GM23338 (cell line): ENCODE data around the gene CLN6.

Experiments used
- CREB1 ChIP-seq: fragments of 250-450 bp; sonication (Bioruptor Pico); IDR thresholded peaks from 2 replicates; pipeline ENCODE4 v1.5.0; 2020; ENCODE audit warnings: low read depth, mild to moderate bottlenecking, moderate library complexity
- CTCF ChIP-seq, 2 experiments: fragments of 200-600 bp in 1 of 2; sonication (generic) in 1 of 2; conservative IDR thresholded peaks; 2 replicates each; pipeline versions ENCODE4 v1.5.1 to v1.6.1; 2016 to 2017; ENCODE audit warnings: antibody characterized with exemption in 2 of 2, low read depth in 2 of 2, mild to moderate bottlenecking in 2 of 2, moderate library complexity in 1 of 2
- ETS1 ChIP-seq: IDR thresholded peaks from 2 replicates; pipeline ENCODE4 v1.6.1; 2016; ENCODE audit warnings: antibody characterized with exemption
- EZH2 ChIP-seq: fragments of 200-600 bp; sonication (generic); IDR thresholded peaks from one replicate; pipeline ENCODE4 v1.8.0; 2017; ENCODE audit warnings: antibody characterized with exemption, mild to moderate bottlenecking, low read depth; ENCODE audit not compliant: unreplicated experiment
- EZH2phosphoT487 ChIP-seq: fragments of 200-600 bp; sonication (generic); IDR thresholded peaks from one replicate; pipeline ENCODE4 v1.8.1; 2018; ENCODE audit warnings: antibody characterized with exemption; ENCODE audit not compliant: unreplicated experiment
- JUNB ChIP-seq: IDR thresholded peaks from one replicate; pipeline ENCODE4 v1.6.1; 2016; ENCODE audit warnings: antibody characterized with exemption; ENCODE audit not compliant: unreplicated experiment
- NANOG ChIP-seq: IDR thresholded peaks from 2 replicates; pipeline ENCODE4 v1.6.1; 2016; ENCODE audit warnings: antibody characterized with exemption, borderline replicate concordance
- POLR2AphosphoS5 ChIP-seq: IDR thresholded peaks from 2 replicates; pipeline ENCODE4 v1.6.1; 2016; ENCODE audit warnings: antibody characterized with exemption, low read depth
- REST ChIP-seq: IDR thresholded peaks from one replicate; pipeline ENCODE4 v1.6.1; 2018; ENCODE audit warnings: antibody characterized with exemption; ENCODE audit not compliant: unreplicated experiment
- STAT1 ChIP-seq: IDR thresholded peaks from one replicate; pipeline ENCODE4 v1.6.1; 2016; ENCODE audit warnings: antibody characterized with exemption; ENCODE audit not compliant: unreplicated experiment
- ZNF114 ChIP-seq: fragments of 250-450 bp; sonication (Bioruptor Pico); IDR thresholded peaks from 2 replicates; pipeline ENCODE4 v1.5.0; 2020; ENCODE audit warnings: mild to moderate bottlenecking, moderate library complexity
- ZNF331 ChIP-seq: fragments of 250-450 bp; sonication (Bioruptor Pico); IDR thresholded peaks from 2 replicates; pipeline ENCODE4 v1.5.0; 2020; ENCODE audit warnings: low read depth, mild to moderate bottlenecking, moderate library complexity
- ZNF462 ChIP-seq: fragments of 250-450 bp; sonication (Bioruptor Pico); IDR thresholded peaks from 2 replicates; pipeline ENCODE4 v1.5.0; 2020; ENCODE audit warnings: mild to moderate bottlenecking, moderate library complexity

- TF ChIP-seq POLR2AphosphoS5 = no peak
- no peak for TF ChIP-seq CTCF (conservative IDR thresholded peaks at IDR 0.05; ENCODE audit: low read depth in 2 of 2)
- TF ChIP-seq ZNF331 = no peak
- TF ChIP-seq REST = no peak
- TF ChIP-seq EZH2 = no peak
- no peak for TF ChIP-seq EZH2phosphoT487
- TF ChIP-seq STAT1 = no peak
- TF ChIP-seq CREB1 (CRISPR knock-in tag) = no peak
- no peak for TF ChIP-seq JUNB
- no peak for TF ChIP-seq ZNF462 (CRISPR knock-in tag)
- no peak for TF ChIP-seq ETS1
- TF ChIP-seq ZNF114 (CRISPR knock-in tag) = no peak
- no peak for TF ChIP-seq NANOG
Measured at GRCh38 chr15:68163191-68163590, 66.3 kb downstream of the CLN6 start.
